T follicular helper cell (primary cell): ENCODE measurements around the gene TMEM207.
"Not testable (repeated sequence)": the region's sequence is repeated elsewhere in the genome, so short reads cannot be mapped to it uniquely, and the experiment has no call there.

Experiments
- DNase-seq: peaks from one replicate; pipeline ENCODE4 v3.0.0-alpha.2; 2020; ENCODE audit warnings: low read depth
- total RNA-seq, 2 experiments: gene quantifications; one replicate each; lab custom pipeline; 2026; lab: John Stamatoyannopoulos, UW

TMEM207 gene
- 0 reads per million in 2 experiments for total RNA-seq

DNA sequence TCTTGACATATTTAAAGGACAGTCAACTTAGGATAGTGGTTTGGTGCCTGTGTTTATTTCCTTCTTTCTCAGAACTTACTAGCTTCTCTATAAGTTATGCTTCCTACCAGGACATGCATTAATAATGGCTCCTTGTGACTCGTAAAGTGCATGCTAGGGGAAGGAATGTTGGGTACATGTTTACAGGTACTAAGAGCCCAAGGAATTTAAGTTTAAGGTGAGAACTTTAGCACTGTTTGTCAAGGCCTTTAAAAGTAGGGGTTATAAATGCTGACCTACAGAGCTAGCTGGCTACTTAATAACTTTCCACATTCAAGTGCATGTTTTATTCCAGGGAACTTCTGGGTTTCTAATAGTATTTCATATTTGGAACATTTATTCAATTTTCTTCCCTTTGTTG is at the start of gene TMEM207:
TMEM207 (minus strand) TSS at position 101 of the 400 bp plus-strand sequence; CDS start at position 9, 92 bp downstream.
- DNase-seq = no peak

DNA sequence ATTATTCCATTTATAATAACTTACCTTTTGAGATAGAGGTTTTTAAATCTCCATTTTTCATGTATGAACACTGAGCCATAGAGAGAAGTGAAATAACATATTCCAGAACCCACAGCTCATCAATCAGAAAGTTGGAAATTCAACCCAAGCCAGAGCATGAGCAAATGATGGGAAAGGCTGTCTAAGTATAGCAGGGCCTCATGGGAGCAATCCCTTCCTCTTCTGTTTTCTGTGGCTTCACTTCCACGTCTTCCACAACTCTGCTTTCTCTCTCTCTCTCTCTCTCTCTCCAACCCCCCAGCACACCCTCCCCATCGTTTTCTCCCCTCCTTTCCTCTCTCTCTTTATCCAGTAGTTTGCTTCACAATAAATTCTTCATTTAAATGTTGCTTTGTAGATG is 49.4 kb upstream of the TMEM207 start:
- DNase-seq = no peak

DNA sequence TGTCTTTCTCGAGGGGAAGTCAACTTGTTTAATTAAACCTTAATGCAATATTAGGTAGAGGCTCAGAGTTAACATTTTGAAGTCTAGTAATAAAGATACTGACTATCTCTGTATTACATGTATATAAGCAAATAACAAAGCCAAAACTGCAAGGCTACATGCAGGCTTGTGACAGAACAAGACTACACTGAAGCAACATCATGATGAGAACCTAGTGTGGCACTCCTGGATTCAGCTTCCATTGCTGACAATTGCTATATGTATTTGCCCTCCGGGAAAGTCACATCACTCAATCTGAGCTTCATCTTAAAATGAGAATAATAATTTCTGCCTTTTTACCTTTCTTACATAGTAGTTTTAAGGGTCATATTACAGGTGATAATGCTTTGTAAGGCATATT is 48.6 kb upstream of the TMEM207 start:
- no peak for DNase-seq

DNA sequence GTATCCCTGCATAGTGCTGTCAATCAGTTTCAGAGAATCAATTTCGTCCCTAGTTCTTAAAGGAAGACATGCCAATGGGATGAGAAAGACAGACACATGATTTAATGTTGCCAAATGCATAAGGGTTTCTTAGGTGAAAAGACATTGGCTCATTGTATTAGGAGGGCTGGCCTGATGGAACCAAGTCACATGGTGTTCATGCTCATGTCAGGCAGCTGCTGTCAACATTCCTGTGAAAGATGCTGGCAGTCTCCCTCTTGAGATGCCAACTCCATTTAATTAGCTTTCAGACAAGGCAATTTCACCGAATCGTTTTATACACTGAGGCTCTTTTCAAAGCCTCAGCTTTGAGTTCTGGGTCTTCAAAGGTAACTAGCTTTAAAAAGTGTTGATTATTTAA is 48.1 kb upstream of the TMEM207 start:
- DNase-seq = no peak

DNA sequence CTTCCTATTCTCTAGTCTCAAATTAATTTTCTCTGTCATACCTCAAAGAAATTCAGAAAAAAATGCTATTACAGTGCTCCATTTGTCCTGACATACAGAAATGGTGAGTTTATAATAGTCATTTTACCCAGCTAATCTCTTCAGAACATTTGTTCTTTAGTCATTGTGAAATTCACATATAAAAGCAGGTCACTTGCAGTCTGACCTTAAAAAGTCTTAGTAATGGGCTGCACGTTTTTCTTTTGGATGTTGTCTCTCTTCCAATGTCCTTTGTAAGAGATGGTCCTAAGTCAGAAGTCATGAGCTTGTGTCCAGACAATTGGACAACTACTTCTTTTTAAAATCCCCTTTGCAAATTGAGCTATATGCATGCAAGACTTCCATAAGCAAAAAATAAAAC is 47.2 kb upstream of the TMEM207 start:
- DNase-seq = no peak

DNA sequence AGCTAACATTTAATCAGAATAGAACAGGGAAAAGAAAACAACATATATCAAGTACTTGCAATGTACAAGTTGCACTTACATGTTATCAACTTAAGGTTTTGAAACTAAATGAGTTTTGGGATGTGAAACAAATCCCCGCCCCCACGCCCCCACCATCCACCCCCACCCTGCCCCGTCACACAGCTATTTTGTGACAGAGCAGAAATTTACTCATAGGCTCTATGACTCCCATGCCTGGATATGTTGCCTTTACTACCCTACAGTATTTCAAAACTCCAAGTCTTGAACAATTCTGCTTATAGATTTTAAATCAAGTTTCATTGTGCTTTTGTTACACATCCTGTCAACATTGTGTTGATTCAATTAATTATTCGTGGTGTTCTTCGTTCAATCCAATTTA is 46.1 kb upstream of the TMEM207 start:
- no peak for DNase-seq

DNA sequence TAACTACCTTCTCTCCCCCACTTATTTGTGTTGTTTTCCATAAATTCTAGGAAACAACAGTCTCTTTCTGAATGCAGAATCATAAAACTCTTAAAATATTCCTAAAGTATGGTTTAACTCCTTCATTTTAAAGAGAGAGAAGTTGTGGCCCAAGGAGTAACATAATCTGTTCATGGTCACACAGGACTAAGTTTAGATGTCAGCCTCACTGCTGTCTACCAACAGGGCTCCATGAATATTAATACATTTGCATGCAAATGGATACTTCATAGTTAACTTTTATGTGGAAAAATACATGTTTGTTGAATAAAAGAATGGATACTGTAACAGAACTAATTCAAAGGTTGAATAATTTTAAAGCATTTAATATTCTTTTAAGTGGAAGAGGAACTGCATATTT is 45.7 kb upstream of the TMEM207 start:
- no peak for DNase-seq

DNA sequence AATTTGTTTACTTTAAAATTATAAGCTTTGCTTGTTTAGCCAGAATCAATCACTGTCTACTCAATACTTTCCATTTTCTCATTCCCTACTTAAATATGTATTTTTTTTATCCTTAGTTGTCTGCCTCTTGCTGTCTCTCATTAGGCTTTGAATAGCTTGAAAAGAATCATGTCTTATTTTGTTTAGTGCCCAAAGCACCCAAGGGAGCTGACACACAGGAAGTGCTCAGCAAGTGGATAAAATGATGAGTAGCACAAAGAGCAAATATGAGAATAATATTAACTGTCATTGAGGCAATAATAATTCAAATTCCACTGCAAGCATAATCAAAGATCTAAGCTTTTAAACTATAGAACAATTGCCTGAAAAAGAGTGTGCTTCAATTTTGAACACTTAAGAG is 45.2 kb upstream of the TMEM207 start:
- DNase-seq = no peak

DNA sequence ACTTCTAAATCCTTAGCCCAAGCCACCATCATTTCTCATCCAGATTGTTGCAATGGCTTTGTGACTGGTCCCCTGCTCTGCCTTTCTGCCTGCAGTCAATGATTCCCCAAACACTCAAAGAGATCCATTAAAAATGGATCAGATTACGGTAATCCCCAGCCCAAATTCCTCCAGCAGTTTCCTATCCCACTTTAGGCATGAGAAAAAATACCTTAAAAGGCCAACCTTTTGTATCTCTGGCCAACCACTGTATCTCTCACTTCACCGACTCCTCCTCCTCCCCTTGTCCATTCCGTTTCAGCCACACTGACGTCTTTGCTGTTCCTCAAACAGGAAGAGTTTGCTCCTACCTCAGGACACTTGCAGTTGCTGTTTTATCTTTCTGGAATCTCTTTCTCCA is 43.3 kb upstream of the TMEM207 start:
- DNase-seq = no peak

DNA sequence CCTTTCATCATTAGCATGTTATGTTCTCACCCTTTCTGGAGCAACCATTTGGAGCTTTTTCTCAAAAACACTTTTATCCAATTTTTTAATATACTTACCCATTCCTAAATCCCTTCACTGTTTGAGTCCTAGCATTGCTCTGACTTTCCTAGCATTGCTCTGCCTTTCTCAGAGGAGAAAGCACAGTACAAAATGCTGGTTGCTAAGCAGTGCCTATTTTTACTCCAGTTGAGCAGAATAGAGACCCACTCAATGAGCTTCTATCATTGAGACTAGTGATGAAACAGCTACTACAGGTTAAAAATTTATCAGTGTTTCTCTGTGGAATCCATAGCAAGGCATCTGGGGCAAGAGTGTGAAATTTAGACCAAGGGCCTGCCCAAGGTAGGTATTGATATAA is 42.4 kb upstream of the TMEM207 start:
- no peak for DNase-seq

DNA sequence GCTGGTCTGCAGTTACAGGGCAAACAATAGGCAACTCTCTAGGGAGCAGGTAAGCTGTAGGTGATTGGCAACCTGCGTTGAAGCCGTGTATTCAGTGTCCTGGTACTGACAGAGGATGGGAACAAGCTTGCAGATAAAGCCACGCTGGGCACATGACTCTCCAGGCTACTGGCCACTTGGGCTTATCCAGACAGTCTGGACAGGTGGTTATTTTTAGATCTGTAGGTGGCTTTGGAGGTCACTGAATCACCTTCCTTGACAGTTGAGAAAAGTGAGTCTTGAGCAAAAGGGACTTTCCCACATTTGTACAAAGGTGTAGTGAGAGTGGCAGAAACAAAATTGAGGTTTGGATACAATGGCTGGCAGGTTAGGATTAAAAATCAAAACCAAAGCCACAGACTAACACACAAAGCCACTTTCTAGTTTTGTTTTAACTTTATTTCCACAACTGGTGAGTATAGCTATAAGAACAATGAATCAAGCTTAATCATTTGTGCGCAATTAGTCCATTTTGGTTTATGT is 41.9 kb upstream of the TMEM207 start:
- no peak for DNase-seq

DNA sequence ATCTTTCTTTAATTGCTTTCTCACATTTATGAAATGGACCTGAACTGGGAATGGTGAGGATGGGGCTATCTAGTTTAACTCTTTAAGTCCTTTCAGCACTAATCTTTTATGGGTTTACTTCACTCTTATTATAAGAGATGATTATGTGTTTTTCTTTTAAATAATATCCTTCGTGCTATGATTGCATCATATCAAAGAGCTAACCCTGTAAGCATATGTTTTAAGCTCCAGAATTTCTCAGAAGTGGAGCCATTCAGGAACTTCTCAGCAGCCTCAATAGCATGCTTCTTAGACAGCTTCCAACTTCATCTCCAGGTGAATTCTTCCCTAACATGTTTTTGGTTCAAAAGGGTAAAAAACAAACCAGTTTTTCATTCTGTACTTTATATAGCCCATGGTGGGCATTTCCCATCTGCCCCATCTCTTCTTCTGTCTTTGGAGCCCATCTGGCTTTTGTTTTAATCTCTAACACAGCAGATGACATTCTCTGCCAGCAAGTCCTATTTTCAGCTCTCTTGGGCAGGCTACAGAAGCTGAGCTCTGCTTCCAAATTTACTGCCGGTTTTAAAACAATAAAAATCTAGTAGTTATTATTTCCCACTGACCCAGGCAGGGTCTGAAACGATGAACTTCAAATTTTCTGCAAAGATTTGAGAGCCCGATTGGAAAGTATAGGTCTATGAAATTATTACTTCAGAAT is 37.4 kb upstream of the TMEM207 start:
- no peak for DNase-seq

DNA sequence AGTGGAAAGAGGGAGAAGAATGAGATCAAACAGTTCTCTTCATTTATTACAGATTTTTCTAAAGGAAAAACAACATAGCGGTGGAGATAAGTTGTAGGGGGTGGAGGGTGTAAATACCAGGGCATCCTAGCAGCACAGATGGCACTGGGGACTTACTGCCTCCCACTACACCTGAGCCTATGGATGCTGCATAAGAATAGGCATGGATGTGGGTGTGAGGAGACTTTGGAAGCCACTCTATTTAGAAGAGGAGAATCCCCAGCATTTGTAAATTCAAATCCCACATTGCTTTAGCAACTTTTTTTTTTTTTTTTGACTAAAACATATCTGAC is 36.8 kb upstream of the TMEM207 start:
- no peak for DNase-seq

DNA sequence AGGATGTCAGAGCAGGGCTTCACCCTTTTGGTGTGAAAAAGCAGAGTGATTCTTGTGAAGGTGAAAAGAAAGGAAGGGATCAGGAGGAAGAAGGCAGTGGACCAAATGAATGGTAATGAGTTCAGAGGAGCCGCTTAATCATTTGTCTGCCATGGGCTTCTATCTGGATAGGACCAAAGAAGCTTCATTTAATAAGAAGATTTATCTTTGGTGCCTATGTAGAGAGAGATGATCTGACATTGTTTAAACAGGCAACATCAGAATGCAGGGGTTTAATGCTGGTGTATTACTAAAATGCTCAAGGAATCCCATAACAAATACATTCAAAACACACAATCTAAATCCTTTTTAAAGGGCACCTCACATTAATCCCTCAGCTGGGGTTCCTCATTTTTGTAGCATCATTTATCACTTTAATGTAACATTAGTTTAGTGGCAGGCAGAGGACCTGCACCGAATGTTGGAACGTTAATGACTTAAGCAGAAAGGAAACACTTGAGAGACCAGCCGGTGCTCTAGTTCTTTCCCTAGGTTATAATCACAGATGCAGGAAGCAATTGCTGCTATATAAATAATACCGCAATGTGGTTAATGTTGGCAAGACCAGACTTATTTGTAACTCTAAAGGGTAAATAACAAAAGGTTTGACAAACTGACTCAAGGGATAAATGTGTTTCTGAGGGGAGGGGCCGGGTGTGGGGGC is 36.3 kb upstream of the TMEM207 start:
- no peak for DNase-seq

DNA sequence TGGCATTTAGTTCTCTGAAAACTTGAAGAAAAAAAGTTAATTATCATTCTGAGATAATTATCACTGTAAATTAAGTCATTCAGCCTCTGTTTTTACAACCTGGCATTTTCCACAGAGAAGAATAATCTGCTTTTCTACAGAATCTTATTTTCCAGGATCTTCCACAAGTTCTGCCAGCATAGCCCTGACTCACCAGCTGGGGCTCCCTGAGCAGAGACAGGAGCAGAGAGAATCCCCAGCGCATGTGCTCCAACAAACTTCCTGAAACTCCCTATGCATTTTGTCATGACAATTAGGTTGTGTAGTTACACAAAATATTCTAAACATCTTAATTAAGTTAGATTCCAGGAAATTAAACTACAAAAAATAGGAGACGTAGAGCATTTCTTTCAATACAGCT is 32.1 kb upstream of the TMEM207 start:
- DNase-seq = no peak

DNA sequence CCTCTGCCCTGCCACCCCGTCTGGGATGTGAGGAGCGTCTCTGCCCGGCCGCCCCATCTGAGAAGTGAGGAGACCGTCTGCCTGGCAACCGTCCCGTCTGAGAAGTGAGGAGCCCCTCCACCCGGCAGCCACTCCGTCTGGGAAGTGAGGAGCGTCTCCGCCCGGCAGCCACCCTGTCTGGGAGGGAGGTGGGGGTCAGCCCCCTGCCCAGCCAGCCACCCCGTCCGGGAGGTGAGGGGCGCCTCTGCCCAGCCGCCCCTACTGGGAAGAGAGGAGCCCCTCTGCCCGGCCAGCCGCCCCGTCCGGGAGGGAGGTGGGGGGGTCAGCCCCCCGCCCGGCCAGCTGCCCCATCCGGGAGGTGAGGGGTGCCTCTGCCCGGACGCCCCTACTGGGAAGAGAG is 23.6 kb upstream of the TMEM207 start:
- not testable (repeated sequence) for DNase-seq

DNA sequence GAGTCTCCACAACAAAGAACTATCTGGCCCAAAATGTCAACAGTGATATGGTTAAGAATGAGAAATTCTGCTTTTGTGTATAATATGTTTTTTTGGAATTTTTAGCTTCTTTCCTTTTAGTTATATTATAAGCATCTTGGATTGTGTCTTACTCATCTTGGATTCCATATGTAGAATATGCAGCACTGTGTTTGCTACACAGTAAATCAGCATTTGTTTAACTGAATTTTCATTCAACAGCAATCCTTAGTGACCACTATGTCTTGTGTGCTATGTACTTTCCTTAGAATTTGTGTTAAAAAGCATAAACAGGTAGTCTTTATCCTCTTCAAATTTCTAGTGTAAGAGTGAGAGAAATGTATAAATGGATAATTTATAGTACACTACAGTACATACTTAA is 18.2 kb upstream of the TMEM207 start:
- no peak for DNase-seq

DNA sequence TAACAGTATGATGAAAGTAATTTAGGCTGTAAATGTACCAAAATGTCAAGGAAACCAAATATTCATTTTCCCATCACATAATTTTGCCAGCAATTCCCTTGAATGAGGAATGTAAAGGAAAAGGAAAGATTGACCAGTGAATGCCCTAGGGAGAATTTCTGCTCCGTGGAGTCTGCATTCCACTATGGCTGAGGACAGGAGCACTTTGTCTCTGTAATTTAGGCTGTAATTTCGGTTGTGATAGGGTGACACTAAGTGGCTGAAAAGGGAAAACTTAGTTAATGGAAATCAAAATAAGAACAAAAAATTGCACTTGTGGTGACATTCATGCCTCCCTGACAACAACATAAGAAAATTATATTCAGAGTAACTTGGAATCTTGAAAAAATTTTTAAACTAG is 8.3 kb upstream of the TMEM207 start:
- no peak for DNase-seq

DNA sequence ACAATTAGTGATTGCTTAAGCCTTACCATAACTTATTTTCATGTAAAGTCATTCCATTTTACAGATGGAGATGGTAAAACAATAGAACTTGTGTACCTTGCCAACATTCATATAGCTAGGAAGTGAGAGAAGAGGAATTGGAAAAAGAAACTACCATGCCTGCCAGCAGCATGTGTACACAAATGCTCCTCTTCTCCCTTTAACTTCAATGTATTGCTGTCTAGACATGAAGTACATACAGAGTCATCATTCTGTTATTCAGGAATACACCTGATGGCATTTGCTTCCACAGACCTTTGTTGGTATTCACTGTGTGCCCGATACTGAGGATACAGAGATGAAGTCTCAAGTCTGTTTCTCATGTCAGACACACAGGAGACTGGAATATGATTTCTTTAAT is 7.1 kb upstream of the TMEM207 start:
- no peak for DNase-seq

DNA sequence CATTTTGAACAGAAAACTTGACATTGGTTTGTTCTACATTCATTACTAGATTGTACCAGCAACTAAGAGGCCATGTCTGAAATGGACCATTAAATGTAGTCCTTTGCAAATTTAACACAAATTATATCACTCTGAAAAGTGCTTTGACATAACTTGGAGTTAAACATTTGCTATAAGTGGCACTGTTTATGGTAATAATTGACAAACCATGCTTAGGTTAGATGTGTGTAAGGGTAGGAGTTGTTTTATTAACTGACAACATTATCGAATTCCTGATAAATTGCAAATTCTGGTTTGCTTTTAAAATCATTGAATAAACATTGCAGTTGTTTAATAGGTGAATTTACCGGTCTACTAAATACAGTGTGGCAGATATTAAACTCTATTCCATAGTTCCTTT is 6.1 kb upstream of the TMEM207 start:
- DNase-seq = no peak

DNA sequence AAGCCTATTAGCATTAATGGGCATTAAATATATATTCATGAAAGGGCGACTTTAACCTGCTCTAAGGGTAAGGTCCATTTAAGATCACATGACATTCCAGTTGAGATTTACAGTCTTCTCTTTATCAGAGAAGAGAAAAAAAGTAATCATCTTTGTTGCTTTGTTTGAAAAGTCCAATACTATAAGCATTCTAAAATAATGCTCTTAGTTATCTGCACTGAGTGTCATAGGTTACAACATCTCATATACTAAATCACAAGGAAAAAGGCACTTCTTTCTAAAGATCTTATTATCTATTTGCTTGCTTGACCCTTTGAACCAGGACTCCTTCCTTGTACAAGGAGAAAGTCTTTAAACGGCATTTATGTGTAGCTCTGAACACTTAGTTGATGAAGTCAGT is 1.4 kb downstream of the TMEM207 start:
- DNase-seq = no peak

DNA sequence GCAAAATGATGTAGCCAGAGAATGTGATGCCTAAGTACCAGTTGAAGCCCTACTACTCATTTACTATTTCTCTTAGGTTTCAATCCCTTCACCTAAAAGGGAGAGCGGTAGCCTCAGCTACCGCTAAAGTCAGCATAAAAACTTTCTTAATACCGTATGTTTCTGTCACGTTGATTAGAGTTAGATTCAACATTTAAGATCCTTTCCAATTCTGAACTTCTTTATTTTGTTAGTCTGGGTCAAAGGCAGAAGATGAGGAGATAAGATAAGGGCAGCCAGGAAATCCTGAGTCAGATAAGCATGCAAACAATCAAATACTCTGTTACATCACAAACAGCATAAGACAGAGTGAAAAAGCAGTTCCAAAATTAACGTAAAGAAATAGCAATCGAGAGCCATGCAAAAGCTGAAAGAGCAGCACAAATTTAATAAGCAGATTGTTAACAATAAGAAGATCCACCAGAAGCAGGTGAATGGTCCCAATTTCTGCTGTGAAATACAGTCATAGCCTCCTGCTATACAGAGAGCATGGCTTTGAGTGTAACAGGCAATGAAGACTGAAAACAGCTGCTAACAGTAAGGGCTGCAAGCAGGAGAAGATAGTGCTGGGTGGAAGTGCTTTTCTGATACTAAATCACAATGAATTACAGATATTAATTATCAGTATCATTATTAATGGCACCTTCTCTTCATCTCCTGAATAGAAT is 3.0 kb downstream of the TMEM207 start:
- no peak for DNase-seq

DNA sequence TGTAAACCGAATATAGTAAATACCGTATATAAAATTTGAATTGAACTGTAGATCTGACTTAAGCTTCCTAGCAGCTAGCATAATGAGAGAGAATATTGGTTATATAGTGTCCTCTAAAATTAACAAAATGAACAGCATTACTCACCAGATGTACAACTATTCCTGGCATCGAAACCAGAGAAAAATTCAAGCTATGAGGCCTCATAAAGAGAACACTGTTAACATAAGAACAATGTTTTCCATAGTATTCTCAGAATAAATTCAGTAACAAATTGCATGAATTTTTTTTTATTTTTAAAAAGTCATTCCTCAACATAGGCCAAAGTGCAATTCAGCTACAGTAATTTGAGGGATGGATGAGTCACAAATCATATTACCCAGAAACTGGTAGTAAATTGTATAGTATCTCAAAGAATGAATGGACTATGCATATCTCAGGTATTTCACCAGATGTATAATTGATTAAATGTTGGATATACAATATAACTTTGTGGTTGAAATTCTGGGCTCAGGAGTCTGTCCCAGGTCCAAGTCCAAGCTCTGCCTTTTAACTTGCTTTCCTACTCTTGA is 5.0 kb downstream of the TMEM207 start:
- no peak for DNase-seq
